GM19328 (cell line): ENCODE results near the gene VPS9D1.
A peak's percentile ranks its signal among the peaks of the same experiment; 100 is the strongest.
"Not testable (repeated sequence)": the region's sequence is repeated elsewhere in the genome, so short reads cannot be mapped to it uniquely, and the experiment has no call there.

Experiments
- ATAC-seq: cut with Tn5 transposase; IDR thresholded peaks from one replicate; pipeline ENCODE4 v1.9.1; 2021; ENCODE audit warnings: mild to moderate bottlenecking, moderate library complexity; ENCODE audit not compliant: unreplicated experiment

The VPS9D1 gene

DNA sequence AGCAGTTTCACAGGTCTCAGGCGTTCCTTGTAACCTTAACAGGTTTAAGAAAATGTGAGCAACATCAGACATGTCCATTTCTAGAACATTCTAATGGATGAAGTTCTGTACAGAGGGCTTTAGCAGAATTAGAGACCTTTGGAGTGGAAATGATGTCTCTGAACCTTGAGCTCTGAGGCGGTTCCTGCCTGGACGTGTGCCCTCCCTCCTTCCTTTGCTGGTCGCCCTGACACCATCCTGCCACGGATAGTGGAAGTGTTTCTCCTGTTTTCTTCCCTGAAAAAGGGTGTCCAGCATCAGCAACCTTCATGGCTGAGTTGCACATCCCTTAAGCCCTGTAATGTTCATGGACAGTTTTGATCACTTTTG, 51.9 kb downstream of the VPS9D1 start:
- no peak for ATAC-seq

DNA sequence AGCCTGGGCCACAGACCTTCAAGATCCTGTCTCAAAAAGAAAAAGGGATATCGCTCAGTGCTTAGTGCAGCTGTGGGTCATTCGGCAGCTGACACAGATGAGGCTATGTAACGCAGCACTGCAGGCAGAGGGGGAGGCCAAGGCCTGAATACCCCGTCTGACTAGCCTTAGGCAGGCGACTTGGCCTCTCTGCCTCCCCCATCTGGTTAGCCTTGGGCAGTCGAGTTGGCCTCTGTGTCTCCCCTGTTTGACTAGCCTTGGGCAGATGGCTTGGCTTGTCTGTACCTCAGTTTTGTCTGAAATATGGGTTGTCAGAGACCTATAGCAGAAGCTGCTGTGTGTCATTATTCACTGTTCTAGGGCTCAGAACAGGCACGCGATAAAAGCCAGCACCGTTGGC, 53.1 kb downstream of the VPS9D1 start:
- no peak for ATAC-seq

DNA sequence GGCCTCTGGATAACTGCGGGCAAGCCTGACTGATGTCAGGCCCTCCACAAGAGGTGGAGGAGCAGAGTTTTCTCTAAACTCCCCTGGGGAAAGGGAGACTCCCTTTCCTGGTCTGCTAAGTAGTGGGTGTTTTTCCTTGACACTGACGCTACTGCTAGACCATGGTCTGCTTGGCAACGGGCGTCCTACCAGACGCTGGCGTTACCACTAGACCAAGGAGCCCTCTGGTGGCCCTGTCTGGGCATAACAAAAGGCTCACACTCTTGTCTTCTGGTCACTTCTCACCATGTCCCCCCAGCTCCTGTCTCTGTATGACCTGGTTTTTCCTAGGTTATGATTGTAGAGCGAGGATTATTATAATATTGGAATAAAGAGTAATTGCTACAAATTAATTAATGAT, 53.7 kb downstream of the VPS9D1 start:
- not testable (repeated sequence) for ATAC-seq

DNA sequence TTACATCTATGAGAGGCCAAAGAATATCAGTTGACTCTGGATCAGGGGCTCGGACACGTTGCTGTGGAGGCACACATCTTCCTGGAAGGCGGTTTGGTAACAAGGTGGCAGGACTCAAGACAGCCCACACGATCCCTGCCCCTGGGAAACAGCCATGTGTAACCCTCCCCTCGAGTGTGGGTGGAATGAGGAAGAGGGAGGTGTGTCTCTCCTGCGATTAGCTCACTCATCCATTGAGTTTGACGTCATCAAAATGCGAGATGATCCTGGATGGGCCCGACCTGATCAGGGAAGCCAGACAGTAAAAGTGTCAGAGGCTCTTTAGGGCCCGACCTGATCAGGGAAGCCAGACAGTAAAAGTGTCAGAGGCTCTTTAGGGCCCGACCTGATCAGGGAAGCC, 56.5 kb downstream of the VPS9D1 start:
- not testable (repeated sequence) for ATAC-seq

- no peak for ATAC-seq
These were observed 59.5 kb downstream of the VPS9D1 start for GRCh38 chr16:89661215-89661614.

DNA sequence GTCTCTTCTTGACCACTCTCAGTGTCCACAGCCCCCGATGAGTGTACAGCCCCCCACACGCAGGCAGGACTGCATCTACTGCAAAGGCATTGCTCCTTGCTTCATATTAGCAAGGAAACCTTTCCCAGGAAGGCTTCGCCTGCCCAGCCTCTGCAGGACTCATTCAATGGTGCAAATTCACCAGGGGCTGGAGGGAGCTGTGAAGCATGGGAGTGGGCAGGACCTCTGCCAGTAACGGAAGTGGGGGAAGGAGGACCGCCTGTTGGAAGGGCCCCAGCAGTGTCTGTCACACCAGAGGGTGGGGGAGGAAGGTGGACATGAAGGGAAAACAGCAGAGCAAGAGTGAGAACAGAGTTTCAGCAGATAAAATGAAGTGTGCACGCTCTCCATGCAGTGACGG, 60.6 kb downstream of the VPS9D1 start:
- no peak for ATAC-seq

DNA sequence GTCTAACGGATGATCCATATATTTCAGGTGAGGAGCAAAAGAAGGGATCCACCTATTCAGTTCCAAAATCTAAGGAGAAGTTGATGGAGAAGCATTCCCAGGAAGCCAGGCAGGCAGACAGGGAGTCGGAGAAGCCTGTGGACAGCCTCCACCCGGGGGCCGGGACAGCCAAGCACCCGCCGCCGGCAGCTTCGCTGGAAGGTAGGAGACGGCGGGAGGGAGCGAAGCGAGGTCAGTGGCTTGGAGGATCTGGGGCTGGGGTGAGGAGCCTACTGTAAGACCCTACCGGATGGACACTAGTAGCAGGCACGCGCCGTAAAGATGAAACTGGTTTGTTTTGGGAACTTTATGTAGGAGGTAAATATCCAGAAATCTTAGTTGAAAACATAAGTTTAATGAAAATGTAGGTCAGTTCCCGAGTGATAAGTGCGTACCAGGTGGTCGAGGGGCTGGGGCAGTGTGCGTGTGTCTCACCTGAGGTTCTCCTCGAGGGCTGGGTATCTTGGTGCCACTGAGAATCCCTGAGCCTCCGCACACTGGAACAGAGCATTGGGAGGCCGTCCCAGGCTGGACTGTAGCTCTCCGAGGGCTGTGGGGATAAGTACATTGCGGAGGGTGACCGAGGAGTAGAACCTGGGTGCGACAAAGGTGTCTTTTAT, 62.3 kb downstream of the VPS9D1 start:
- no peak for ATAC-seq

DNA sequence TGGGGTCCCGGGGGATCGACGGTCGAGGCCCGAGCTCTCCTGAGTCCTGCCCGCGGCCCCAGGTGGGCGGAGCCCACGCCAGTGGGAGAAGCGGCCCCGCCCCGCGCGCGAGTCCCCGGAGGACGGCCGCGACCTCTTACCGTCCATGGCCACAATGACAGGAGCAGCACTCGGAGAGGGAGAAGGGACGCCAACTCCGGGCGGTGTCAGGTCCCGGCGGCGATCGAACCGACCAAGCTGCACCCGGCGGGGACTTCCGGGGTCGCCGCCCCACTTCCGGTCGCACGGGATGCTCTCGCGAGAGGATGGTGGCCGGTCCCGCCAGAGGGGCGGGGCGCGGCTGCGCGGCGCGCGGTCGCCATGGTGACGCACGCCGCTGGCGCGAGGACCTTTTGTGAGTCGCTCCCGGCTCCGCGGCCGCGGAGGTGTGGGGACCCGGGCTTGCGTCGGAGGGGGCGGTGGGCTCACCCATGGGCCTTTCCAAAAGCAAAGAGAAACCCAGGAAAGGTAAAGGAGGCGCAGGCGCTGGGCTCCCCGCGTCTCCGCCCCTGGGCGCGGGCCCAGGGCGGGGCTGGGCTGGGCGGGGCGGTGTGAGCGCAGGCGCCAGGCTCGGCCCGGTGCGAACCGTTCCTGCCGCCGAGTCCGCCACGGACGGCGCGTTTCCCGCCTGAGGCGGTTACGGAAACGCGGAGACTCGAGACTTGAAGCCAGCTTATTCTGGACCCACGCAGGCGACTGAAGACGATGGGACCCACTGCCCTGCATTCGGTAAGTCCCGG, 63.1 kb downstream of the VPS9D1 start, which contains the start of the genes CHMP1A and SPATA33:
Gene CHMP1A (minus strand): TSS at position 267 of the 779 bp plus-strand sequence. CDS start 120 bp downstream, at position 147.
Gene SPATA33 (plus strand): TSS at position 395 of the 779 bp plus-strand sequence. CDS start 76 bp downstream, at position 471.
- ATAC-seq, result peak; percentile 82
